Lower leg skin (tissue), 4 donors: ENCODE results near the gene TPPP. TPM values are rescaled to one million over a fixed set of nuclear protein-coding genes. Genes with fewer than 3 reads are reported as not detected.

Experiments
- DNase-seq, 2 donors: peaks; one replicate each; pipeline ENCODE4 v3.0.0-alpha.2; 2019; ENCODE audit warnings: low spot score in 2 of 2
- H3K4me3 ChIP-seq: fragments of 200-600 bp; sonication (generic); 2 replicates; pipeline ENCODE4 v1.5.1; 2017; ENCODE audit warnings: mild to moderate bottlenecking, low read depth; ENCODE audit not compliant: poor library complexity, severe bottlenecking
- POLR2A ChIP-seq, 2 donors: fragments of 450-650 bp; IDR thresholded peaks; one replicate each; pipeline ENCODE4 v1.6.1; 2016 to 2017; ENCODE audit warnings: antibody characterized with exemption in 2 of 2, mild to moderate bottlenecking in 1 of 2, moderate library complexity in 1 of 2
- WGBS, 2 donors: methylation state at CpG; one replicate each; pipeline ENCODE4 v1.1.5; 2018; 5-methylcytosine and 5-hydroxymethylcytosine counted together
- intact Hi-C: fragments of 100-400 bp; cut with DNase I; formaldehyde crosslinking; loops from one replicate; pipeline ENCODE4 v1.15.0; 2023; ENCODE audit warnings: low total_unique reads
- total RNA-seq, 4 donors: library from RNA; depleted of rRNA; stranded (reverse); fragments of >200 nt; gene quantifications; one replicate each; pipeline ENCODE4 v1.1.0, GENCODE V29; 2016
- TF ChIP-seq, protein P1 (sequence below), 3 donors: fragments of 450-650 bp; IDR thresholded peaks; one replicate each; pipeline ENCODE4 v1.5.1; 2016; ENCODE audit warnings: antibody characterized with exemption in 3 of 3, mild to moderate bottlenecking in 3 of 3, moderate library complexity in 2 of 3

The TPPP gene
- total RNA-seq, 4 donors from 2014 or later: 7.4 to 17.3 (median 10.4) TPM

GRCh38 chr5:621341-621761 lies 71.8 kb downstream of the TPPP start:
- peak in 1 of 2 donors; percentile 75 for DNase-seq
- TF ChIP-seq, protein P1, sequence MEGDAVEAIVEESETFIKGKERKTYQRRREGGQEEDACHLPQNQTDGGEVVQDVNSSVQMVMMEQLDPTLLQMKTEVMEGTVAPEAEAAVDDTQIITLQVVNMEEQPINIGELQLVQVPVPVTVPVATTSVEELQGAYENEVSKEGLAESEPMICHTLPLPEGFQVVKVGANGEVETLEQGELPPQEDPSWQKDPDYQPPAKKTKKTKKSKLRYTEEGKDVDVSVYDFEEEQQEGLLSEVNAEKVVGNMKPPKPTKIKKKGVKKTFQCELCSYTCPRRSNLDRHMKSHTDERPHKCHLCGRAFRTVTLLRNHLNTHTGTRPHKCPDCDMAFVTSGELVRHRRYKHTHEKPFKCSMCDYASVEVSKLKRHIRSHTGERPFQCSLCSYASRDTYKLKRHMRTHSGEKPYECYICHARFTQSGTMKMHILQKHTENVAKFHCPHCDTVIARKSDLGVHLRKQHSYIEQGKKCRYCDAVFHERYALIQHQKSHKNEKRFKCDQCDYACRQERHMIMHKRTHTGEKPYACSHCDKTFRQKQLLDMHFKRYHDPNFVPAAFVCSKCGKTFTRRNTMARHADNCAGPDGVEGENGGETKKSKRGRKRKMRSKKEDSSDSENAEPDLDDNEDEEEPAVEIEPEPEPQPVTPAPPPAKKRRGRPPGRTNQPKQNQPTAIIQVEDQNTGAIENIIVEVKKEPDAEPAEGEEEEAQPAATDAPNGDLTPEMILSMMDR (IDR thresholded peaks at IDR 0.05): no peak
- TF ChIP-seq POLR2A (IDR thresholded peaks at IDR 0.05): no peak
- intact Hi-C loops: no loop called here
- 92 to 97% methylated on average over 16 of the region's 16 CpGs for WGBS, 2 donors
- H3K4me3 ChIP-seq: no peak overlapping the region

- TF ChIP-seq, protein P1 (IDR thresholded peaks at IDR 0.05): no peak
- TF ChIP-seq POLR2A (IDR thresholded peaks at IDR 0.05): no peak
- intact Hi-C loops: no loop called here
- DNase-seq: peak in 1 of 2 donors; percentile 77
- H3K4me3 ChIP-seq: no peak overlapping the region
- whole genome bisulfite sequencing, 2 donors: 88 to 96% methylated on average over 6 to 7 of the region's 8 CpGs
These were observed 72.5 kb downstream of the TPPP start for GRCh38 chr5:620586-621180.

- intact Hi-C loops: no loop called here
- WGBS, 2 donors: 94 to 96% methylated on average over 15 to 20 of the region's 20 CpGs
- DNase-seq: peak in 1 of 2 donors; percentile 42
- no peak overlapping the region for H3K4me3 ChIP-seq
- no peak for TF ChIP-seq POLR2A (IDR thresholded peaks at IDR 0.05)
- TF ChIP-seq, protein P1 (IDR thresholded peaks at IDR 0.05): no peak
These were observed 73.0 kb downstream of the TPPP start for GRCh38 chr5:620152-620551.

- 93 to 95% methylated on average over 14 to 16 of the region's 16 CpGs for WGBS, 2 donors
- DNase-seq: peak in 1 of 2 donors; percentile 60
- intact Hi-C loops: no loop called here
These were observed 73.7 kb downstream of the TPPP start for GRCh38 chr5:619444-619843.

GRCh38 chr5:618450-618849 lies 74.7 kb downstream of the TPPP start:
- H3K4me3 ChIP-seq: no peak overlapping the region
- WGBS, 2 donors: 92 to 94% methylated on average over 5 of the region's 5 CpGs
- peak in 1 of 2 donors; percentile 79 for DNase-seq
- TF ChIP-seq, protein P1 (IDR thresholded peaks at IDR 0.05): no peak
- TF ChIP-seq POLR2A (IDR thresholded peaks at IDR 0.05): no peak
- intact Hi-C loops: no loop called here

More at GRCh38 chr5:619444-619843, 73.7 kb downstream of the TPPP start:
- H3K4me3 ChIP-seq: no peak overlapping the region
- TF ChIP-seq POLR2A (IDR thresholded peaks at IDR 0.05): no peak
- TF ChIP-seq, protein P1 (IDR thresholded peaks at IDR 0.05): no peak

- TF ChIP-seq POLR2A (IDR thresholded peaks at IDR 0.05): no peak
- TF ChIP-seq, protein P1 (IDR thresholded peaks at IDR 0.05): no peak
- intact Hi-C loops: no loop called here
- WGBS, 2 donors: 92 to 95% methylated on average over 12 of the region's 12 CpGs
These were observed 75.3 kb downstream of the TPPP start for GRCh38 chr5:617896-618295.

More at GRCh38 chr5:617896-618295, 75.3 kb downstream of the TPPP start:
- DNase-seq: peak in 1 of 2 donors; percentile 68
- H3K4me3 ChIP-seq: no peak overlapping the region
